Measurements from ENCODE around the gene C3orf70.
A peak's percentile ranks its signal among the peaks of the same experiment; 100 is the strongest.

The C3orf70 gene

GRCh38 chr3:185152410-185153170 is at the start of gene C3orf70:
TSS of gene C3orf70 (minus strand) at chr3:185153060. CDS start at chr3:185152823, 237 bp downstream.
- TF ChIP-seq FOXM1 (IDR thresholded peaks at IDR 0.05; ENCODE audit: borderline replicate concordance, low read depth) (no peak), TEAD4 (IDR thresholded peaks at IDR 0.05) (no peak), MAX (IDR thresholded peaks at IDR 0.05) (peak; percentile 82), CREB1 (IDR thresholded peaks at IDR 0.05; ENCODE audit: low read depth) (no peak)

GRCh38 chr3:185200639-185201038 is 47.8 kb upstream of the C3orf70 start:
- peak; percentile 50; the same call in 1 of the 2 replicates for TF ChIP-seq NFIC (IDR thresholded peaks at IDR 0.05)
- TF ChIP-seq ZBTB7A (IDR thresholded peaks at IDR 0.05; ENCODE audit: low read depth), result no peak

- TF ChIP-seq YY1 (IDR thresholded peaks at IDR 0.05; ENCODE audit: low read depth) (no peak), TCF12 (IDR thresholded peaks at IDR 0.05; ENCODE audit: low read depth) (no peak), EGR1 (IDR thresholded peaks at IDR 0.05) (no peak)
Observed at GRCh38 chr3:185199671-185200070, 46.8 kb upstream of the C3orf70 start.

- TF ChIP-seq TEAD4 (IDR thresholded peaks at IDR 0.05), result no peak
- no peak for TF ChIP-seq REST (IDR thresholded peaks at IDR 0.05; ENCODE audit: low read depth)
- no peak for TF ChIP-seq NFIC (IDR thresholded peaks at IDR 0.05)
- no peak for TF ChIP-seq MAX (IDR thresholded peaks at IDR 0.05)
- TF ChIP-seq TCF12 (IDR thresholded peaks at IDR 0.05; ENCODE audit: low read depth), result no peak
- no peak for TF ChIP-seq EP300 (IDR thresholded peaks at IDR 0.05; ENCODE audit: borderline replicate concordance)
Observed at GRCh38 chr3:185199206-185199605, 46.3 kb upstream of the C3orf70 start.

- no peak for TF ChIP-seq TCF12 (IDR thresholded peaks at IDR 0.05; ENCODE audit: low read depth)
- no peak for TF ChIP-seq CREB1 (IDR thresholded peaks at IDR 0.05; ENCODE audit: low read depth)
- no peak for TF ChIP-seq CEBPB (IDR thresholded peaks at IDR 0.05)
- TF ChIP-seq YY1 (IDR thresholded peaks at IDR 0.05; ENCODE audit: low read depth), result no peak
- TF ChIP-seq NFIC (IDR thresholded peaks at IDR 0.05), result no peak
- no peak for TF ChIP-seq EP300 (IDR thresholded peaks at IDR 0.05; ENCODE audit: borderline replicate concordance)
- TF ChIP-seq RAD21 (IDR thresholded peaks at IDR 0.05; ENCODE audit: low read depth), result no peak
- no peak for TF ChIP-seq ZBTB7A (IDR thresholded peaks at IDR 0.05; ENCODE audit: low read depth)
- no peak for TF ChIP-seq EGR1 (IDR thresholded peaks at IDR 0.05)
Observed at GRCh38 chr3:185197068-185197467, 44.2 kb upstream of the C3orf70 start.

GRCh38 chr3:185195652-185196051 is 42.8 kb upstream of the C3orf70 start:
- TF ChIP-seq CEBPB (IDR thresholded peaks at IDR 0.05), result peak; percentile 70
- no peak for TF ChIP-seq EP300 (IDR thresholded peaks at IDR 0.05; ENCODE audit: borderline replicate concordance)
- TF ChIP-seq TCF12 (IDR thresholded peaks at IDR 0.05; ENCODE audit: low read depth), result no peak

- TF ChIP-seq RAD21 (IDR thresholded peaks at IDR 0.05; ENCODE audit: low read depth), result no peak
Observed at GRCh38 chr3:185188816-185189215, 36.0 kb upstream of the C3orf70 start.

- TF ChIP-seq USF1 (IDR thresholded peaks at IDR 0.05), result no peak
- no peak for TF ChIP-seq CREB1 (IDR thresholded peaks at IDR 0.05; ENCODE audit: low read depth)
- no peak for TF ChIP-seq ZBTB7A (IDR thresholded peaks at IDR 0.05; ENCODE audit: low read depth)
- TF ChIP-seq RAD21 (IDR thresholded peaks at IDR 0.05; ENCODE audit: low read depth), result no peak
- no peak for TF ChIP-seq MAX (IDR thresholded peaks at IDR 0.05)
- no peak for TF ChIP-seq NFIC (IDR thresholded peaks at IDR 0.05)
- TF ChIP-seq REST (IDR thresholded peaks at IDR 0.05; ENCODE audit: low read depth), result no peak
- TF ChIP-seq FOXM1 (IDR thresholded peaks at IDR 0.05; ENCODE audit: borderline replicate concordance, low read depth), result no peak
Observed at GRCh38 chr3:185187391-185187790, 34.5 kb upstream of the C3orf70 start.

Data from Ishikawa (cell line).